Breast epithelium (tissue), 4 donors: Measurements from ENCODE around the gene MMRN1. TPM values are rescaled to one million over a fixed set of nuclear protein-coding genes. Genes with fewer than 3 reads are reported as not detected.

Experiments
- DNase-seq, 2 donors: peaks; one replicate each; pipeline ENCODE4 v3.0.0-alpha.2; 2019; ENCODE audit warnings: low spot score in 2 of 2
- H3K27ac ChIP-seq, 2 donors: fragments of 200-600 bp; sonication (generic) in 1 of 2; one replicate each; pipeline ENCODE4 v1.5.1; 2016 to 2019; ENCODE audit warnings: mild to moderate bottlenecking in 1 of 2
- H3K27me3 ChIP-seq, 2 donors: fragments of 200-600 bp; sonication (generic) in 1 of 2; one replicate each; pipeline versions ENCODE4 v1.5.1 to v1.6.0; 2017 to 2019; ENCODE audit warnings: control low read depth in 1 of 2, mild to moderate bottlenecking in 1 of 2
- H3K36me3 ChIP-seq: fragments of 200-600 bp; one replicate; pipeline ENCODE4 v1.5.1; 2019
- H3K4me1 ChIP-seq, 2 donors: fragments of 200-600 bp; sonication (generic); one replicate each; pipeline ENCODE4 v1.5.1; 2016 to 2019; ENCODE audit warnings: control low read depth in 1 of 2
- H3K4me3 ChIP-seq, 3 donors: fragments of 200-600 bp; sonication (generic); 1 replicate in 2 of 3; 2 replicates in 1 of 3; pipeline ENCODE4 v1.5.1; 2016 to 2019; ENCODE audit warnings: mild to moderate bottlenecking in 3 of 3, moderate library complexity in 2 of 3
- H3K9me3 ChIP-seq, 2 donors: fragments of 200-600 bp; sonication (generic) in 1 of 2; one replicate each; pipeline ENCODE4 v1.5.1; 2016 to 2019; ENCODE audit warnings: control low read depth in 1 of 2
- CTCF ChIP-seq, 3 donors: fragments of 450-650 bp; IDR thresholded peaks; one replicate each; pipeline ENCODE4 v1.5.1; 2016 to 2017; ENCODE audit warnings: antibody characterized with exemption in 3 of 3, mild to moderate bottlenecking in 3 of 3, moderate library complexity in 3 of 3
- POLR2A ChIP-seq: fragments of 450-650 bp; IDR thresholded peaks from one replicate; pipeline ENCODE4 v1.6.1; 2016; ENCODE audit warnings: antibody characterized with exemption, mild to moderate bottlenecking, moderate library complexity
- POLR2AphosphoS5 ChIP-seq, 3 donors: sonication (generic); formaldehyde crosslinking; IDR thresholded peaks; one replicate each; pipeline ENCODE4 v1.6.1; 2017; ENCODE audit warnings: antibody characterized with exemption in 3 of 3
- intact Hi-C: fragments of 100-400 bp; cut with DNase I; formaldehyde crosslinking; loops from one replicate; pipeline ENCODE4 v1.15.1; 2023; ENCODE audit warnings: low total_unique reads
- total RNA-seq, 3 donors: library from RNA; depleted of rRNA; stranded (reverse); fragments of >200 nt; gene quantifications; one replicate each; pipeline ENCODE4 v1.1.0, GENCODE V29; 2016

The MMRN1 gene
- total RNA-seq, 3 donors from 2014 or later, result 11.0 to 83.2 (median 31.9) TPM

- Histone ChIP-seq H3K27me3 (no peaks in the 10 kb centered on the region), H3K4me1 (no peaks in the 10 kb centered on the region), H3K4me3 (no peak overlapping the region), H3K36me3 (no peaks in the 10 kb centered on the region), H3K9me3 (peaks cover 0 to 4% of the 10 kb centered on the region in 2 donors), H3K27ac (no peak overlapping the region)
- intact Hi-C loops, result loop anchor here (5.0 kb wide), 1 partner anchor 222 kb away; no protein-coding TSS in a partner anchor
- DNase-seq, result no peak
- TF ChIP-seq CTCF (IDR thresholded peaks at IDR 0.05), result no peak
- no peak for TF ChIP-seq POLR2AphosphoS5 (IDR thresholded peaks at IDR 0.05)
- TF ChIP-seq POLR2A, result no peak
Measured at GRCh38 chr4:89929425-89930159, 34.9 kb downstream of the MMRN1 start.

GRCh38 chr4:89939546-89939945, 44.9 kb downstream of the MMRN1 start:
- TF ChIP-seq POLR2A (no peak), POLR2AphosphoS5 (IDR thresholded peaks at IDR 0.05) (no peak), CTCF (IDR thresholded peaks at IDR 0.05) (no peak)
- H3K27ac ChIP-seq, result no peak overlapping the region
- intact Hi-C loops, result no loop called here
- no peaks in the 10 kb centered on the region for H3K27me3 ChIP-seq
- no peak overlapping the region for H3K4me3 ChIP-seq
- H3K4me1 ChIP-seq, result no peaks in the 10 kb centered on the region
- no peaks in the 10 kb centered on the region for H3K9me3 ChIP-seq
- no peaks in the 10 kb centered on the region for H3K36me3 ChIP-seq
- DNase-seq, result no peak

GRCh38 chr4:89939994-89940393, 45.3 kb downstream of the MMRN1 start:
- Histone ChIP-seq H3K27me3 (no peaks in the 10 kb centered on the region), H3K4me3 (no peak overlapping the region), H3K9me3 (no peaks in the 10 kb centered on the region), H3K36me3 (no peaks in the 10 kb centered on the region), H3K4me1 (no peaks in the 10 kb centered on the region), H3K27ac (no peak overlapping the region)
- TF ChIP-seq POLR2A (no peak), CTCF (IDR thresholded peaks at IDR 0.05) (no peak), POLR2AphosphoS5 (IDR thresholded peaks at IDR 0.05) (no peak)
- no peak for DNase-seq
- intact Hi-C loops, result no loop called here

- H3K27me3 ChIP-seq, result no peaks in the 10 kb centered on the region
- no peak overlapping the region for H3K4me3 ChIP-seq
- no peak for DNase-seq
- intact Hi-C loops, result no loop called here
- TF ChIP-seq CTCF (IDR thresholded peaks at IDR 0.05), result no peak
- no peak for TF ChIP-seq POLR2A
- no peaks in the 10 kb centered on the region for H3K36me3 ChIP-seq
- H3K27ac ChIP-seq, result no peak overlapping the region
- no peaks in the 10 kb centered on the region for H3K4me1 ChIP-seq
- H3K9me3 ChIP-seq, result no peaks in the 10 kb centered on the region
Measured at GRCh38 chr4:89942811-89943210, 48.2 kb downstream of the MMRN1 start.

DNA sequence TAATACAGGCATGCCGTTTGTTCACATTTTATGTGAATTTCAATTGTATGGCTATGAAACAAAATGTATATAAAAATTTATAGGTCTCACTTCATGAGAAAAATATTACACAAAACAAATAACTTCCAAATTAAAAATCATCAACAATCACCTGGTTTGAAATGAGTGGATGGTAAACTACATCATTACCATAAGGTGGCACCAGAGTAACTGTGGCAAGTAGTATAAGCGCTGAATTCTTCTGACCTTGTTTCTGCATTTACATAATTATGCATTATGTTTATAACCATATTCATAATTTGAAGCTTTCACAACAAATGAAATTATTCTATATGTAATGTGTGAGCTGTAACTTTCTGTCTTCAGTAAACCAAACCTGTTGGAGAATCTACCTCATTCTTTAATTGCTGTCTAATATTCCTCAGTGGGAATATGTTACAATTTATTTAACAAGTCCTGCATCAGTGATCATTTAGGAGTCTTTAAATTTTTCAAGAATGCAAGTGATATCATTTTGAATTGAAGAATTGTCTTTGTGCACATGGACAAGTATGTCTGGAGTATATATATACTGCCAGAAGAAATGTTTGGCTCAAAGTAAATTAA, 55.2 kb downstream of the MMRN1 start:
- no peaks in the 10 kb centered on the region for H3K27me3 ChIP-seq
- intact Hi-C loops, result no loop called here
- H3K27ac ChIP-seq, result no peak overlapping the region
- no peaks in the 10 kb centered on the region for H3K36me3 ChIP-seq
- DNase-seq, result no peak
- no peaks in the 10 kb centered on the region for H3K4me1 ChIP-seq
- no peak overlapping the region for H3K4me3 ChIP-seq
- H3K9me3 ChIP-seq, result no peaks in the 10 kb centered on the region
- no peak for TF ChIP-seq POLR2AphosphoS5 (IDR thresholded peaks at IDR 0.05)
- no peak for TF ChIP-seq POLR2A
- no peak for TF ChIP-seq CTCF (IDR thresholded peaks at IDR 0.05)
